Neutrophil (primary cell): ENCODE measurements around the gene HOXC12.

Experiments used
- H3K27ac ChIP-seq: fragments of 200-600 bp; sonication (generic); 2 replicates; pipeline ENCODE4 v1.5.1; 2016; ENCODE audit warnings: mild to moderate bottlenecking, moderate library complexity
- H3K27me3 ChIP-seq: fragments of 200-600 bp; sonication (generic); 2 replicates; pipeline ENCODE4 v1.6.0; 2016; ENCODE audit warnings: mild to moderate bottlenecking
- H3K36me3 ChIP-seq: fragments of 200-600 bp; sonication (generic); 2 replicates; pipeline ENCODE4 v1.5.1; 2017
- H3K4me1 ChIP-seq, 2 experiments: fragments of 200-600 bp in 1 of 2; sonication (generic) in 1 of 2; 1 replicate in 1 of 2; 2 replicates in 1 of 2; pipeline versions ENCODE4 v1.5.1 to v1.6.1; 2013 to 2016; ENCODE audit warnings: low read depth in 1 of 2, low read length in 1 of 2, mild to moderate bottlenecking in 1 of 2, moderate library complexity in 1 of 2; ENCODE audit not compliant: control insufficient read depth in 1 of 2, insufficient read depth in 1 of 2
- H3K4me3 ChIP-seq, 2 experiments: fragments of 200-600 bp in 1 of 2; sonication (generic) in 1 of 2; 1 replicate in 1 of 2; 2 replicates in 1 of 2; pipeline ENCODE4 v1.5.1; 2013 to 2016; ENCODE audit warnings: low read depth in 1 of 2, low read length in 1 of 2, mild to moderate bottlenecking in 1 of 2, moderate library complexity in 1 of 2
- H3K9me3 ChIP-seq: fragments of 200-600 bp; sonication (generic); 2 replicates; pipeline ENCODE4 v1.5.1; 2016
- TF ChIP-seq, protein P1 (sequence below): fragments of 200-600 bp; sonication (generic); IDR thresholded peaks from 2 replicates; pipeline ENCODE4 v1.5.1; 2016; ENCODE audit warnings: antibody characterized with exemption

The HOXC12 gene

DNA sequence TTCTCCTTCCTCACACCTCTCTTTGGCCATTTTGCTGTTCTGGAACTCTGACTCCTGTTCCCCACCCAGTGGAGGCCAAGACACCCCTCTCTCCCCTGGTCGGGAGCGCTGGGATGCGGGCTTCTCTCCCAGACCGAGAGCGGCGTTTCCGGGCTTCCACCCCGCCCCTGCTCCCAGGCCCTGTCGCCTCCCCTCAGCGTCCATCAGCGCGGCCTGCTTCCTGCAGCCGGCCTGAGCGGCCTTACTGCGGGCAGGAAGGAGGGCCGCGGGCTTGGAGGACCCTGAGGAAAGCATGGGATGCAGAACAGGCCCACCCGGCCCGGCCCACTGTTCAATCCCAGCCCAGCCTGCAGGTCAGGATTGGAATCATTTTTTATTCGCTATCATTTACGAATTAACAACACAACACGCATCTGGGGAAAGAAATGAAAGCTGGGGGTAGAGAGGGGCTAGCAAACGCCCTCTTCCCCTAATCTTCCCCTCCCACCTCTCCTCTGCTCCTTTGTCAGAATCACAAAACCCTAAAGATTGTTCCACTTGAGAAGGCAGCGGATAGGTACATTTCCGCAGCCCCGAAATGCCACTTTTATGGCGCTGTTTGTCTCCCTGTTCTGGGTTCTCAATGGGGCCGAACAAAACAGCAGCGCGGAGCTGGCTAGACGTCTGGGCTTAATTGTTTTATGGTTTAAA, 50.3 kb downstream of the HOXC12 start:
- Histone ChIP-seq H3K36me3 (no peaks in the 10 kb centered on the region), H3K27ac (no peak overlapping the region), H3K9me3 (no peaks in the 10 kb centered on the region), H3K27me3 (peaks cover 100% of the 10 kb centered on the region), H3K4me3 (no peak overlapping the region), H3K4me1 (peaks cover 21 to 32% of the 10 kb centered on the region in 2 experiments)
- TF ChIP-seq, protein P1, sequence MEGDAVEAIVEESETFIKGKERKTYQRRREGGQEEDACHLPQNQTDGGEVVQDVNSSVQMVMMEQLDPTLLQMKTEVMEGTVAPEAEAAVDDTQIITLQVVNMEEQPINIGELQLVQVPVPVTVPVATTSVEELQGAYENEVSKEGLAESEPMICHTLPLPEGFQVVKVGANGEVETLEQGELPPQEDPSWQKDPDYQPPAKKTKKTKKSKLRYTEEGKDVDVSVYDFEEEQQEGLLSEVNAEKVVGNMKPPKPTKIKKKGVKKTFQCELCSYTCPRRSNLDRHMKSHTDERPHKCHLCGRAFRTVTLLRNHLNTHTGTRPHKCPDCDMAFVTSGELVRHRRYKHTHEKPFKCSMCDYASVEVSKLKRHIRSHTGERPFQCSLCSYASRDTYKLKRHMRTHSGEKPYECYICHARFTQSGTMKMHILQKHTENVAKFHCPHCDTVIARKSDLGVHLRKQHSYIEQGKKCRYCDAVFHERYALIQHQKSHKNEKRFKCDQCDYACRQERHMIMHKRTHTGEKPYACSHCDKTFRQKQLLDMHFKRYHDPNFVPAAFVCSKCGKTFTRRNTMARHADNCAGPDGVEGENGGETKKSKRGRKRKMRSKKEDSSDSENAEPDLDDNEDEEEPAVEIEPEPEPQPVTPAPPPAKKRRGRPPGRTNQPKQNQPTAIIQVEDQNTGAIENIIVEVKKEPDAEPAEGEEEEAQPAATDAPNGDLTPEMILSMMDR, result no peak

DNA sequence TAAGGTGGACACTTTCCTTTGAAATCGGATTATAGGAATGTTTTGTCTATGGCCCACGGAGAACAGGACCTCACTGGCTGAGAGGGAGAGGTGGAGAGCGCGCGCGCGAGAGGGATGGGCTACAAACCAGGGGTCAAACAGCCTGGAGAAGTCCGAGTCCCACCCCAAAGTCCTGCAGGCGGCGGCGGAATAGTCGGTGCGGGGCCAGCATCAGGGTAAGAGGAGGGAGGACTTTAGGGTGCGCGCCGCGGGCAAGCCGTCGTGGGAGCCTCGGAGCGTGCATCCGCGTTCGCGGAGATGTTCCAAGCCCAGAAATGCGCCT, 50.8 kb downstream of the HOXC12 start:
- TF ChIP-seq, protein P1, result no peak
- peaks cover 100% of the 10 kb centered on the region for H3K27me3 ChIP-seq
- peaks cover 21 to 27% of the 10 kb centered on the region in 2 experiments for H3K4me1 ChIP-seq
- H3K36me3 ChIP-seq, result no peaks in the 10 kb centered on the region
- H3K4me3 ChIP-seq, result no peak overlapping the region
- no peak overlapping the region for H3K27ac ChIP-seq
- no peaks in the 10 kb centered on the region for H3K9me3 ChIP-seq

DNA sequence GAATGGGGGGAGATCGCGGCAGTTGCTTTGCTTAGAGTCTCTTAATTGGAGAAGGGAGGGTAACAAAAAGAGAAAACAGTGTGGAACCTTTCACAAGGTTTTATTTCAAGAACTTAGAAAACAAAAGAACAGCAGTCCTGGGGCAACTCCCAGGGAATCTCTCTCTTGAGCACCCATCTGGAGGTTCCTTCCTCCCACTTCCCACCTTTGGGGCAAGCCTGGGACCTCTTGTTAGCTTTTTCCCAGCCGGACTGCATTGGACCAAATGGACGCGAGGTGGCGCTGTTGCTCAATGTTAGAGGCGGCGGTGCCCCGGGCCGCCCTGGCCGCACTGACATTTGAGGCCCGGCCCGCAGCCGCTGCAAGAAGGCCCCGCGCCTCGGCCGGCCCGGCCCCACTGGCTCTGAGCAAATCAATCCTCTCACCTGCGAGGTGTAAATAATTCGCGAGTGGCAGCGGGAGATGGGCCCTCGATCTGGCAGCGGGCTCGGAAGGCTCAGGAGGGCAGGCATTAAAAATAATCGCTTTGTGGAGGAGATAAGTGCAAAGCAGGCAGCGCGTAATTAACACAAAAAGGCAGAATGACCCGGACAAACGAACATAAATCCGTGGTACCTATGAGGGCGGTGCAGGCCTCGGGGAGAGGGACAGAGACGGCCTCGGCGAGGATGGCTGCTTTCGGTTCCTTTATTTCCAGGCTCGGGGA, 51.3 kb downstream of the HOXC12 start:
- H3K27me3 ChIP-seq, result peaks cover 100% of the 10 kb centered on the region

DNA sequence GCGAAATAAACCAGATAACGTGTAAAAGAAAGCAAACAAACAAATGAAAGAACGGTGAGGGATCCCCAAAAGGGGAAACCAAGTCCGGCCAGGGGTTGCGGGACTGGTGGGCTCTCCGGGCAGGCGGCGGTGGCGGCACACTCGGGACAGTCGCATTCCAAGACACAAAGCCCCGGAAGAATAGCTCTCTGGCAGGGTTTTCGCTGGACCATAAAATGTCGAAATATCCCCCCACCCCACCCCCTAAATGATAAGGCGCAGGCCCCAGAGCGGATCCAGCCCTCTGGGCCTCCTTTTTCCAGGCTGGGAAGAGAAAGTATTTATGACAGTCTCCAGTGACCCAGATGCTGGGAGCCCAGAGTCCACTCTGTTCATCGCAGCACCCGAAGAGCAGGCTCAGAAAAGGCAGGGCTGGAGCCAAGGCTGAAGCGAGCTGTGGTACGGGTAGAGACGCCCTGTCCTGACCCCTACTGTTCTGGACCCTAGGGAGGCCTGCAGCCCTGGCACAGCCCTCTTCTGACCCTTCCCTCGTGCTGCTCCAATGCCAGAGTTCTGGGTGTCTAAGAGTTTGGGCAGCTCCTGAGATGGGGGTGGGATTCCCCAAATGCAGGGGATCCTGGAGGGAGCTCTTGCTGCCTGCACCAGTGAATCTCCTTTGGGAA, 52.0 kb downstream of the HOXC12 start:
- TF ChIP-seq, protein P1, result no peak
- Histone ChIP-seq H3K27ac (no peak overlapping the region), H3K27me3 (peaks cover 100% of the 10 kb centered on the region), H3K36me3 (no peaks in the 10 kb centered on the region), H3K4me3 (peak overlapping the region; percentile 56 to 65), H3K4me1 (peaks cover 21 to 26% of the 10 kb centered on the region in 2 experiments), H3K9me3 (no peaks in the 10 kb centered on the region)

More for the DNA sequence above, 51.3 kb downstream of the HOXC12 start:
- TF ChIP-seq, protein P1, result peak; percentile 93
- Histone ChIP-seq H3K4me1 (peaks cover 21 to 26% of the 10 kb centered on the region in 2 experiments), H3K36me3 (no peaks in the 10 kb centered on the region), H3K4me3 (peak overlapping the region; percentile 56 to 65), H3K27ac (no peak overlapping the region), H3K9me3 (no peaks in the 10 kb centered on the region)

DNA sequence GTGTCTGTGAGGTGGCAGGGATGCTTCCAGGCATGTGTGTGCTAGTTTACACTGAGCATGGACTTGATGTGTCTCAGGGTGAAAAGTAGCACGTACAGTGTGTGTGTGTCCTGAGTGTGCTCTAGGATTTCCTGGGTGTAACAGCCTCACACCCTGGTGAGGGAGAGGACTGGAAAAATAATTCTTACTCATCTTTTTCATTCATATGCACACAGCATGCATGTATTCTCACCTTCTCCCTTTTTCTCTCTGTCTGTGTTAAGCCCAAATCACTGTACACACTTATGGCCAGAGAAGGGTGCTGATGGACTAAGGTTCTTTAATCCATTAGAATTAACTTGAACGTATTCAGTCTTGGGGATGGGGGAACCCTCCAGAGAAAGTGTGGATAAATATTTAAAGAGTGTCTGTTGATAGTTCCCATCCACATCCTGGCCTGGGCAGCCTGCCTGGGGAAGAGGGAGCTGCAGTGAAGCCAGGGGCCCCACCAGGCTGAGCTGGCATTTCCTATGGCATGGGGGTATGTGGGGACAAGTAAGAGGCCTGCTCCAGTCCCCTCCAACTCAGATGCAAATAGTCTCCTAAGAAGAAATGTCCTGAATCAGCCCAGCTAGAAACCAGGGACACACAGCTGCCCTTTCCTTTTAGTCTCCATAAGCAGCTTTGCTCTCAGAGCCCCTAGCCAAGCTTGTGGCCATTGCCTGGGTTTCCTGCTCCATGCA, 53.0 kb downstream of the HOXC12 start:
- Histone ChIP-seq H3K27ac (no peak overlapping the region), H3K27me3 (peaks cover 100% of the 10 kb centered on the region), H3K4me3 (no peak overlapping the region), H3K4me1 (peaks cover 21 to 26% of the 10 kb centered on the region in 2 experiments), H3K9me3 (no peaks in the 10 kb centered on the region), H3K36me3 (no peaks in the 10 kb centered on the region)
- TF ChIP-seq, protein P1, result no peak
